ENCODE data around the gene ACLY. TPM values are rescaled to one million over a fixed set of nuclear protein-coding genes. Genes with fewer than 3 reads are reported as not detected.

ACLY gene
- total and polyA plus RNA-seq, 11 donors: 8.3 to 55.5 (median 34.7) TPM

DNA sequence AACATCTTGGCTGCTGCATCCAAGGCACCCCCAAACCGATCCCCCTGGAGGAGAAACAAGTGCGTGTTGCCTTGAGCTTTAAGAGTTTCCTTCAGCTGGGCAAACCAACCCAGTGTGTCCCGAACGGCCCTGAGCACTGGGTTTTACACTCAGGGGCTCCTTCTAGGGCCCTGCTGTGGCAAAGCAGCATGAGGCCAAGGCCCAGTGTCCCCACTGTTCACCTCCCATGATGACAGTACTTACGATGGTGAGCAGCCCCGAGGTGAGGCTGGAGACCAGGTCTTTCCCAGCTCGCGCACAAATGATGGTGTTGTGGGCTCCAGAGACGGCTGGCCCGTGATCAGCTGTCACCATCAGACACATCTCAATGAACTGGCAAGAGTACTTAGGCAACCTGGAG, 47.0 kb downstream of the ACLY start:
- no peaks in the 10 kb centered on the region for H3K9me3 ChIP-seq

DNA sequence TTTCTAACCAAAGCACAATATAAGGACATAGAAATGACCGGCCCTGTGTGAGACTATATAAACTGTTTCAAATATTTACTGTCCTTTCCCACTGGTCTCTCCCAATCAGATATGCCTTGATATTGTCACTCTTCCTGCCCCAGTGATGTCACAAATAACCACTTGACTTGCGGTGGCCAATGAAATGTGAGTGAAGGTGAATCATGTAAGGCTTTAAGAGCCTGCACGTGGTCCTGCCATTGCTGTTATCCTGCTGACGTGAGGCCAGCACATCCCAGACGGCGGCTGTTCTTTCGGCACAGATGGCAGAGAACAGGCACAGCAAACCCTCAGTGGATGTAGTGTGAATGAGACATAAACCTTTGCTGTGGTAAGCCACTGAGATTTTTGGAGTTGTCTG, 48.1 kb downstream of the ACLY start:
- H3K36me3 ChIP-seq: peaks cover 0 to 87% (median 81%) of the 10 kb centered on the region in 9 donors
- intact Hi-C loops (cut with DNase I): no loop called here
- no peak overlapping the region for H3K27ac ChIP-seq
- H3K27me3 ChIP-seq: no peaks in the 10 kb centered on the region
- WGBS, 4 donors: 61 to 74% (median 68%) methylated on average over 7 of the region's 7 CpGs
- peaks cover 0 to under 1% (median 0%) of the 10 kb centered on the region in 12 donors for H3K4me1 ChIP-seq
- H3K4me3 ChIP-seq: no peak overlapping the region
- no peaks in the 10 kb centered on the region for H3K9me3 ChIP-seq
- TF ChIP-seq, protein P1, sequence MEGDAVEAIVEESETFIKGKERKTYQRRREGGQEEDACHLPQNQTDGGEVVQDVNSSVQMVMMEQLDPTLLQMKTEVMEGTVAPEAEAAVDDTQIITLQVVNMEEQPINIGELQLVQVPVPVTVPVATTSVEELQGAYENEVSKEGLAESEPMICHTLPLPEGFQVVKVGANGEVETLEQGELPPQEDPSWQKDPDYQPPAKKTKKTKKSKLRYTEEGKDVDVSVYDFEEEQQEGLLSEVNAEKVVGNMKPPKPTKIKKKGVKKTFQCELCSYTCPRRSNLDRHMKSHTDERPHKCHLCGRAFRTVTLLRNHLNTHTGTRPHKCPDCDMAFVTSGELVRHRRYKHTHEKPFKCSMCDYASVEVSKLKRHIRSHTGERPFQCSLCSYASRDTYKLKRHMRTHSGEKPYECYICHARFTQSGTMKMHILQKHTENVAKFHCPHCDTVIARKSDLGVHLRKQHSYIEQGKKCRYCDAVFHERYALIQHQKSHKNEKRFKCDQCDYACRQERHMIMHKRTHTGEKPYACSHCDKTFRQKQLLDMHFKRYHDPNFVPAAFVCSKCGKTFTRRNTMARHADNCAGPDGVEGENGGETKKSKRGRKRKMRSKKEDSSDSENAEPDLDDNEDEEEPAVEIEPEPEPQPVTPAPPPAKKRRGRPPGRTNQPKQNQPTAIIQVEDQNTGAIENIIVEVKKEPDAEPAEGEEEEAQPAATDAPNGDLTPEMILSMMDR (IDR thresholded peaks at IDR 0.05): no peak
- TF ChIP-seq POLR2A (IDR thresholded peaks at IDR 0.05): no peak
- peak in 3 of 4 donors; percentile 36 to 67 (median 66) for ATAC-seq
- peak in 1 of 5 donors; percentile 37 for DNase-seq

More for the DNA sequence above, 47.0 kb downstream of the ACLY start:
- WGBS, 4 donors: 93 to 98% (median 96%) methylated on average over 10 of the region's 10 CpGs
- TF ChIP-seq, protein P1 (IDR thresholded peaks at IDR 0.05): no peak
- no peak for TF ChIP-seq POLR2A (IDR thresholded peaks at IDR 0.05)
- no peak overlapping the region for H3K4me3 ChIP-seq
- H3K27me3 ChIP-seq: no peaks in the 10 kb centered on the region
- ATAC-seq (no peak), DNase-seq (no peak)
- H3K36me3 ChIP-seq: peaks cover 0 to 89% (median 81%) of the 10 kb centered on the region in 9 donors
- H3K4me1 ChIP-seq: no peaks in the 10 kb centered on the region
- intact Hi-C loops (cut with DNase I): no loop called here
- no peak overlapping the region for H3K27ac ChIP-seq

DNA sequence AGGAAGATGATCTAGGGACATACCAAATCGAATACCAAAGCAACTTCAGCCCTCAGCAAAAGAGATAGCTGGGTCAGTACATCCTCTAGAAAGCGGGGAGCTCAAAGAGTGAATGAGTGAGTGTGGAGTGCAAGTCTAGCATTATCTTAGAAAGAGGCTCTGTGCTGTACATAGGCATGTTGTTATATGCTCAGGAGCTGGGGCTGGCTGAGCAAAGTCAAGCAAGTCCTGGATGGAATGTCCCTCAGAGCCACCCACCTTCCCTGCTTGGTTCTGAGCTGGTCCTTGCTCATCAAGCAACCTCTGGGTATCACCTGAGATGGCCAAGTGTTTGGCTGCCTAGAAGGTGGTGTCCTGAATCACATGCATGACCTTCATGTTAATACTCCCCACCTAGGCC, 48.7 kb downstream of the ACLY start:
- H3K4me3 ChIP-seq: no peak overlapping the region
- H3K27ac ChIP-seq: no peak overlapping the region
- no peaks in the 10 kb centered on the region for H3K27me3 ChIP-seq
- no peaks in the 10 kb centered on the region for H3K9me3 ChIP-seq
- peaks cover 0 to 87% (median 81%) of the 10 kb centered on the region in 9 donors for H3K36me3 ChIP-seq
- intact Hi-C loops (cut with DNase I): no loop called here
- ATAC-seq (no peak), DNase-seq (no peak)
- TF ChIP-seq POLR2A (IDR thresholded peaks at IDR 0.05): no peak
- TF ChIP-seq, protein P1 (IDR thresholded peaks at IDR 0.05): no peak
- 85 to 88% (median 87%) methylated on average over 2 of the region's 2 CpGs for WGBS, 4 donors
- H3K4me1 ChIP-seq: peaks cover 0 to 3% (median 0%) of the 10 kb centered on the region in 12 donors

DNA sequence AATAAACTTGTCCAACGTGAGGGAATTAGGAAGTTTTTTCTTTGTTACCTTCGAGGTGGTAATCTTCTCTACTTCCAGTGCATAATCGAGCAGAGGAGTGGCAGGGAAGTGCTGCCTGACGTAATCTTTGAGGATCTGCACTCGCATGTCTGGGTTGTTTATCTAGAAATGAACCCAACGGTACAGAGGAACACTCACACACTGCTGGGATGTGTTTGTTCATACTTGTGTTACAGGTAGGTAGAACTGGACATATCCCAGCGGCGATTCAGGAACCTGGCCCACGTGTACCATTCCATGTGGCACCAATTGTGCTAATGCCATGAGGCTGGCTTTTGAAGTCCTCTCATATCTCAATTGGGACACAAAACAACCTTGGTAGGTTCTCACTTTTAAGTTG, 49.3 kb downstream of the ACLY start:
- H3K9me3 ChIP-seq: no peaks in the 10 kb centered on the region
- WGBS, 4 donors: 73 to 81% (median 78%) methylated on average over 9 of the region's 9 CpGs
- no peak overlapping the region for H3K4me3 ChIP-seq
- DNase-seq (no peak), ATAC-seq (no peak)
- H3K36me3 ChIP-seq: peaks cover 0 to 80% (median 75%) of the 10 kb centered on the region in 9 donors
- TF ChIP-seq POLR2A (IDR thresholded peaks at IDR 0.05): no peak
- TF ChIP-seq, protein P1 (IDR thresholded peaks at IDR 0.05): no peak
- H3K27ac ChIP-seq: no peak overlapping the region
- H3K4me1 ChIP-seq: peaks cover 0 to 4% (median 0%) of the 10 kb centered on the region in 12 donors
- intact Hi-C loops (cut with DNase I): no loop called here
- no peaks in the 10 kb centered on the region for H3K27me3 ChIP-seq

Data from heart left ventricle (tissue), 16 donors.